GM18519 (cell line): Measurements from ENCODE around the gene SLC28A3.
"Not testable (repeated sequence)": the region's sequence is repeated elsewhere in the genome, so short reads cannot be mapped to it uniquely, and the experiment has no call there.

ENCODE experiments used
- ATAC-seq: cut with Tn5 transposase; IDR thresholded peaks from one replicate; pipeline ENCODE4 v1.9.1; 2021; ENCODE audit warnings: mild to moderate bottlenecking, moderate library complexity; ENCODE audit not compliant: unreplicated experiment, low FRiP score

SLC28A3 gene, protein sequence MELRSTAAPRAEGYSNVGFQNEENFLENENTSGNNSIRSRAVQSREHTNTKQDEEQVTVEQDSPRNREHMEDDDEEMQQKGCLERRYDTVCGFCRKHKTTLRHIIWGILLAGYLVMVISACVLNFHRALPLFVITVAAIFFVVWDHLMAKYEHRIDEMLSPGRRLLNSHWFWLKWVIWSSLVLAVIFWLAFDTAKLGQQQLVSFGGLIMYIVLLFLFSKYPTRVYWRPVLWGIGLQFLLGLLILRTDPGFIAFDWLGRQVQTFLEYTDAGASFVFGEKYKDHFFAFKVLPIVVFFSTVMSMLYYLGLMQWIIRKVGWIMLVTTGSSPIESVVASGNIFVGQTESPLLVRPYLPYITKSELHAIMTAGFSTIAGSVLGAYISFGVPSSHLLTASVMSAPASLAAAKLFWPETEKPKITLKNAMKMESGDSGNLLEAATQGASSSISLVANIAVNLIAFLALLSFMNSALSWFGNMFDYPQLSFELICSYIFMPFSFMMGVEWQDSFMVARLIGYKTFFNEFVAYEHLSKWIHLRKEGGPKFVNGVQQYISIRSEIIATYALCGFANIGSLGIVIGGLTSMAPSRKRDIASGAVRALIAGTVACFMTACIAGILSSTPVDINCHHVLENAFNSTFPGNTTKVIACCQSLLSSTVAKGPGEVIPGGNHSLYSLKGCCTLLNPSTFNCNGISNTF

DNA sequence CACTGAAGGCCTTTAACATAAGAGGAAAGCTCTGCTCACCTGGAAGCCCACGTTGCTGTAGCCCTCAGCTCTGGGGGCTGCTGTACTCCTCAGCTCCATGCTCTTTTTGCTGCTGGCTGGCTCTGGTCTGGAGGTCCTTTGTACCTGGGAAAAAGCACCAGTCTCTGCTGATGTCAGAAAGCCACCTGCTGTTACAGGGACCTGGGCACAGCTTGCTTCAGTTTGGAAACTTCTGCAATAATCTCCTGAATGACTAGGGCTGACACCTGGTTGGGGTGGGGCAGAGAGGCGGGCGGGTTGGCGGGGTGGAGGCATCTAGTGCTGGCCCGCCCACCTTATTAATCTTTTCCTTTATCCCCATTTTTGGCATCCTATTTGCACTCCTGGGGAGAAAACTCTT, at the start of gene SLC28A3:
SLC28A3 (minus strand) TSS at position 224 of the 400 bp plus-strand sequence; CDS start at position 99, 125 bp downstream.
- ATAC-seq = no peak

GRCh38 chr9:84390254-84390653, 49.7 kb upstream of the SLC28A3 start:
- ATAC-seq = not testable (repeated sequence)

- ATAC-seq = no peak
These were observed 47.3 kb upstream of the SLC28A3 start for GRCh38 chr9:84387821-84388220.

DNA sequence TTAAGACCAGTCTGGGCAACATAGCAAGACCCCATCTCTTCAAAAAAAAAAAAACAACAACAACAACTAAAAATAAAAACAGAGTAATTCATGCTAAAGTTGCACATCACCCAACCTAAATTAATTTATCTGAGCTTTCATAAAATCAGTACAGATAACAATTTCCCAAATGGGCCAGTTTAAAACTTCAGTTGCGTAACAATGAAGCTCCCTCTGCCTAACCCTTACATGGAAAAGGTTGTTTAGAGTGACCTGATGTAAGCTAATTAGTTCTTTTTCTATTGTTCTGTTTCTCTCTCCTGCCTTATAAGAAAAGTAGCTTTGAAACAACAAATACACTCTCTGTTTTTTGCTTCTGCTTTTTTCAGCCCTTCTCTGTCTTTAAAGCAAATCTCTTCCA, 46.2 kb upstream of the SLC28A3 start:
- no peak for ATAC-seq

DNA sequence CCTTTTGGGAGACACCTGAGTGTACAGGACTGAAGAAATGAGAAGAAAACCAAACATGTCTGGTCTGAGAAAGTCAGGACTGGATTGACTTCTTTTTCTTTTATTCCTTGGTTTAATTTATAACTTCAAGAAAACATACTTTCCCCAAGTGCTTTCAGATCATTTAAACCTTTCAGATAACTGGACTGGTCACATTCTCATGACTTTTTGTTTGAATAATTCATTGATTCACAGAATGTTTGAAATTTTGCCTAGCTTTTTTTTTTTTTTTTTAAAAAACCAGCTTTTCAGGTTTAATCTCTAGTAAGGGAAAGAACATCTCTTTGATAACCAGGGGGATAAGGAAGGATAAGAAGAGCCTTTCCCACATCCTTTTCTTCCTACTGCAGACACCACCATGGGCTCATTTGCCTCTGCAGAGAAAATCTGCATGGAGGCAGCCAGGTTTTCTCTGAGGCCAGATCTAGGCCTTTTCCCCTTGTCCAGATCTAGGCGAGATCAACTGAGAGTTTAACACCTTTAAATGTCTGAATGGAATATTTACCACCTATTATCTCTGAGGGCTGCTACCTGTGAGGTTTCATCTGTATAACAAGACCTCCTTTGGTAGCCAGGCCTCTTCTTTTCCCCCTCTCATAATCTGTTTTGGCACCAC, 45.0 kb upstream of the SLC28A3 start:
- no peak for ATAC-seq

GRCh38 chr9:84384617-84385016, 44.1 kb upstream of the SLC28A3 start:
- no peak for ATAC-seq

GRCh38 chr9:84383178-84383577, 42.6 kb upstream of the SLC28A3 start:
- no peak for ATAC-seq

DNA sequence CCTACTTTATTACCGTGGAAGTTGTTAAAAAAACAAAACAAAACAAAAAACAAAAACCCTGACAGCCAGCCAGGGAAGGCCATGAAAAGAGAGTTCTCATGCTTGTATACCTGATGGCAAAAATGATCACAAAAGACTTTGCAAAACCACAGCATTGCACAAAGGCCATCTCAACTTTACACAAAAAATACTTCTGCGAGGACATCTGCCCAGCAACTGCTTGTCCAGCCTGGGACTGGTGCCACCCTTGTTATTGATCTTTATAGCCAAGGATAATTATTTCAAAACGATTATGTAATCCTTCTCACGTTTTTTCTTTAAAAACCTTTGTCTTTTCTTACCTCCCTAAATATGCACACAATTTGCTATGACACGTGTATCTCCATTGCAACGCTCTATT, 42.2 kb upstream of the SLC28A3 start:
- no peak for ATAC-seq

GRCh38 chr9:84381508-84381907, 41.0 kb upstream of the SLC28A3 start:
- ATAC-seq = no peak

- ATAC-seq = no peak
These were observed 39.2 kb upstream of the SLC28A3 start for GRCh38 chr9:84379740-84380139.

GRCh38 chr9:84375954-84376353, 35.4 kb upstream of the SLC28A3 start:
- no peak for ATAC-seq

DNA sequence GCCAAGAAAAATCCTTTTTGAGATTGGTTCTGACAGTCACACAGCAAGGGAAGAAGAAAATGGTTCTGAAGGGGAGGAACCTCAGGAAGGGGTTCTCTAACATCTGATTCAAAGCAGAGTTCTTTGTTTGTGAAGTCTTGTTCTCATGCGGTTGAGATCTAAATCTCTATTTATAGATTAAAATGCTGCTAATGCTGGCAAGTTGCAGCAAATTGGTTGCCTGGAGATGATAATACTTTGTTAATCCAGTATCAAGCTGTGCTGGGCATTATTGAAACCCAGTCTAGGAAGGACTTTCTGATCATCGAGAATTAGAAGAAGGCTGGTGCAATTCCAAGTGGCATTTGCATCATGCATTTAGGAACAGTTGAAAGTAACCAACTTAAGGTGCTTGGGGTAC, 34.0 kb upstream of the SLC28A3 start:
- no peak for ATAC-seq

DNA sequence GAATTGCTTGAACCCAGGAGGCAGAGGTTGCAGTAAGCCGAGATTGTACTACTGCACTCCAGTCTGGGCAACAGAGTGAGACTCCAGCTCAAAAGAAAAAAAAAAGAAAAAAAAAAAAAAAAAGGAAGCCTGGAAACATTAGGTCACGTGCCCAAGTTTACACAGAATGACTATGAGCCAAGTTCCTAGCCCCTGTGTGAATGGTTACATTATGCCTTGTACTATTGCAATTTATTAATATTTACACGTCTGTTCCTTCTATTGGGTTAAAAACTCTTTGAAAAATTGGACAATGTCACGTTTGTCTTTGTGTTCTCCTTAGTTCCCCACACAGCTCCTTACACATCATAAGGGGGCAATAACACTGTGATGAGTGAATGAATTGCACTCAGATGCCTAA, 33.5 kb upstream of the SLC28A3 start:
- no peak for ATAC-seq

- no peak for ATAC-seq
These were observed 31.2 kb upstream of the SLC28A3 start for GRCh38 chr9:84371737-84372136.

GRCh38 chr9:84368601-84369000, 28.0 kb upstream of the SLC28A3 start:
- ATAC-seq = no peak

GRCh38 chr9:84367726-84368125, 27.2 kb upstream of the SLC28A3 start:
- not testable (repeated sequence) for ATAC-seq

DNA sequence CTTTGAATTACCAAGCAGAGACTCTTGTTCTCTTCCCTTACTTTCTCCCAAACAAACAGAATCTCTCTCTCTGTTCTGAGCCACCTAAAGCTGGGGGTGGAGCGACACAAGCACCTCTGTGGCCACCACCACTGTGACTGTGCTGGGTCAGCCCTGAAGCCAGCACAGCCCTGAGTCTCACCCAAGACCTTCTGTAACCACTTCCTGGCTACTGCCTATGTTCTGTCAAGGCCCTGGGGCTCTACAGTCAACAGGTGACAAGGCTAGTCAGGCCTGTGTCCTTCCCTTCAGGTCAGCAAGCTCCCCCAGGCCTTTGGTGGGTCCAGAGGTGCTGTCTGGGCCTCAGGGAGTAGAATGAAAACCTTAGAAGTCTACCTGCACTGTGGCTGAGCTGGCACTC, 26.1 kb upstream of the SLC28A3 start:
- ATAC-seq = no peak

DNA sequence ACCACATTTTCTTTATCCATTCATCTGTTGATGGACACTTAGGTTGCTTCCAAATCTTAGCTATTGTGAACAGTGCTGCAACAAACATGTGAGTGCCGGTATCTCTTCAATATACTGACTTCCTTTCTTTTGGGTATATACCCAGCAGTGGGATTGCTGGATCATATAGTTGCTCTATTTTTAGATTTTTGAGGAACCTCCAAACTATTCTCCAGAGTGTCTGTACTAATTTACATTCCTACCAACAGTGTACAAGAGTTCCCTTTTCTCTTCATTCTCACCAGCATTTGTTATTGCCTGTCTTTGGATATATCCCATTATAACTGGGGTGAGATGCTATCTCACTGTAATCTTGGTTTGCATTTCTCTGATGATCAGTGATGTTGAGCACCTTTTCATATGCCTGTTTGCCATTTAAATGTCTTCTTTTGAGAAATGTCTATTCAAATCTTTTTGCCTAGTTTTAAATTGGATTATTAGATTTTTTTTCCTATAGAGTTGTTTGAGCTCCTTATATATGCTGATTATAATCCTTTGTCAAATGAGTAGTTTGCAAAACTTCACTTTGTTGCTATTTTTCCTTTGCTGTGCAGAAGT, 24.4 kb upstream of the SLC28A3 start:
- not testable (repeated sequence) for ATAC-seq

DNA sequence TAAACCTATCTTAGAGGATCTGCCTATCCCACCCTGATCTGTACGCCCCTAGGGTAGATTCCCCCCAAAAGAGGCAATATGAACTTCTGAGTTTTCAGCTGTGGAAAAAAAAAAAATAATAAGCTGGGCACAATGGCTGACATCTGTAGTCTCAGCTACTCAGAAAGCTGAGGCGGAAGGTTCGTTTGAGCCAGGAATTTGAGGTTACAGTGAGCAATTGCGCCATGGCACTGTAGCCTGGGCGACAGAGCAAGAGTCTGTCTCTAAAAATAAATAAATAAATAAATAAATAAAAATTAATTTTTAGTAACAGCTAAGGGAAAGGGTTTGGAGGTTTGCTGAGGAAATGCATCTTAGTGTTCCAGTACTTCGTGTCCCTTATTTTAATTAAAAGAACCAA, 21.1 kb upstream of the SLC28A3 start:
- no peak for ATAC-seq

- ATAC-seq = no peak
These were observed 16.7 kb upstream of the SLC28A3 start for GRCh38 chr9:84357275-84357674.

- no peak for ATAC-seq
These were observed 13.5 kb upstream of the SLC28A3 start for GRCh38 chr9:84354035-84354434.
